HepG2 (cell line): ENCODE measurements around the gene SMAD1.
"Not testable (repeated sequence)": the region's sequence is repeated elsewhere in the genome, so short reads cannot be mapped to it uniquely, and the experiment has no call there.

Experiments
- CTCF ChIP-seq: sonication (generic); formaldehyde crosslinking; IDR thresholded peaks from 2 replicates; pipeline ENCODE4 v1.5.0; 2020; ENCODE audit warnings: mild to moderate bottlenecking, missing genetic modification reagents, moderate library complexity
- RORA ChIP-seq: sonication (generic); formaldehyde crosslinking; IDR thresholded peaks from 2 replicates; pipeline ENCODE4 v1.5.0; 2020; ENCODE audit warnings: mild to moderate bottlenecking, missing genetic modification reagents, moderate library complexity
- SUZ12 ChIP-seq: fragments of 150-350 bp; IDR thresholded peaks from 2 replicates; pipeline ENCODE4 v1.6.1; 2014; ENCODE audit warnings: low read depth, low read length
- TF ChIP-seq, protein P1 (sequence below): sonication (generic); formaldehyde crosslinking; IDR thresholded peaks from 2 replicates; pipeline ENCODE4 v1.9.0; 2021; ENCODE audit warnings: mild to moderate bottlenecking, missing genetic modification reagents
- TF ChIP-seq, protein P2 (sequence below): IDR thresholded peaks from 2 replicates; pipeline ENCODE4 v1.6.1; 2016; ENCODE audit warnings: low read depth, borderline replicate concordance

- TF ChIP-seq, protein P1, sequence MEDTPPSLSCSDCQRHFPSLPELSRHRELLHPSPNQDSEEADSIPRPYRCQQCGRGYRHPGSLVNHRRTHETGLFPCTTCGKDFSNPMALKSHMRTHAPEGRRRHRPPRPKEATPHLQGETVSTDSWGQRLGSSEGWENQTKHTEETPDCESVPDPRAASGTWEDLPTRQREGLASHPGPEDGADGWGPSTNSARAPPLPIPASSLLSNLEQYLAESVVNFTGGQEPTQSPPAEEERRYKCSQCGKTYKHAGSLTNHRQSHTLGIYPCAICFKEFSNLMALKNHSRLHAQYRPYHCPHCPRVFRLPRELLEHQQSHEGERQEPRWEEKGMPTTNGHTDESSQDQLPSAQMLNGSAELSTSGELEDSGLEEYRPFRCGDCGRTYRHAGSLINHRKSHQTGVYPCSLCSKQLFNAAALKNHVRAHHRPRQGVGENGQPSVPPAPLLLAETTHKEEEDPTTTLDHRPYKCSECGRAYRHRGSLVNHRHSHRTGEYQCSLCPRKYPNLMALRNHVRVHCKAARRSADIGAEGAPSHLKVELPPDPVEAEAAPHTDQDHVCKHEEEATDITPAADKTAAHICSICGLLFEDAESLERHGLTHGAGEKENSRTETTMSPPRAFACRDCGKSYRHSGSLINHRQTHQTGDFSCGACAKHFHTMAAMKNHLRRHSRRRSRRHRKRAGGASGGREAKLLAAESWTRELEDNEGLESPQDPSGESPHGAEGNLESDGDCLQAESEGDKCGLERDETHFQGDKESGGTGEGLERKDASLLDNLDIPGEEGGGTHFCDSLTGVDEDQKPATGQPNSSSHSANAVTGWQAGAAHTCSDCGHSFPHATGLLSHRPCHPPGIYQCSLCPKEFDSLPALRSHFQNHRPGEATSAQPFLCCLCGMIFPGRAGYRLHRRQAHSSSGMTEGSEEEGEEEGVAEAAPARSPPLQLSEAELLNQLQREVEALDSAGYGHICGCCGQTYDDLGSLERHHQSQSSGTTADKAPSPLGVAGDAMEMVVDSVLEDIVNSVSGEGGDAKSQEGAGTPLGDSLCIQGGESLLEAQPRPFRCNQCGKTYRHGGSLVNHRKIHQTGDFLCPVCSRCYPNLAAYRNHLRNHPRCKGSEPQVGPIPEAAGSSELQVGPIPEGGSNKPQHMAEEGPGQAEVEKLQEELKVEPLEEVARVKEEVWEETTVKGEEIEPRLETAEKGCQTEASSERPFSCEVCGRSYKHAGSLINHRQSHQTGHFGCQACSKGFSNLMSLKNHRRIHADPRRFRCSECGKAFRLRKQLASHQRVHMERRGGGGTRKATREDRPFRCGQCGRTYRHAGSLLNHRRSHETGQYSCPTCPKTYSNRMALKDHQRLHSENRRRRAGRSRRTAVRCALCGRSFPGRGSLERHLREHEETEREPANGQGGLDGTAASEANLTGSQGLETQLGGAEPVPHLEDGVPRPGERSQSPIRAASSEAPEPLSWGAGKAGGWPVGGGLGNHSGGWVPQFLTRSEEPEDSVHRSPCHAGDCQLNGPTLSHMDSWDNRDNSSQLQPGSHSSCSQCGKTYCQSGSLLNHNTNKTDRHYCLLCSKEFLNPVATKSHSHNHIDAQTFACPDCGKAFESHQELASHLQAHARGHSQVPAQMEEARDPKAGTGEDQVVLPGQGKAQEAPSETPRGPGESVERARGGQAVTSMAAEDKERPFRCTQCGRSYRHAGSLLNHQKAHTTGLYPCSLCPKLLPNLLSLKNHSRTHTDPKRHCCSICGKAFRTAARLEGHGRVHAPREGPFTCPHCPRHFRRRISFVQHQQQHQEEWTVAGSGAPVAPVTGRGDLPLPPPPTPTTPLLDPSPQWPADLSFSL = not testable (repeated sequence)
- TF ChIP-seq SUZ12; CTCF (CRISPR knock-in tag); RORA (CRISPR knock-in tag): not testable (repeated sequence)
- TF ChIP-seq, protein P2, sequence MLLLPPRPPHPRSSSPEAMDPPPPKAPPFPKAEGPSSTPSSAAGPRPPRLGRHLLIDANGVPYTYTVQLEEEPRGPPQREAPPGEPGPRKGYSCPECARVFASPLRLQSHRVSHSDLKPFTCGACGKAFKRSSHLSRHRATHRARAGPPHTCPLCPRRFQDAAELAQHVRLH (CRISPR knock-in tag) = not testable (repeated sequence)
Measured at GRCh38 chr4:145589381-145589780, 107.7 kb downstream of the SMAD1 start.
